Natural killer cell (primary cell): ENCODE data around the gene SGK2. TPM values are rescaled to one million over a fixed set of nuclear protein-coding genes. Genes with fewer than 3 reads are reported as not detected.

Experiments
- ATAC-seq, 3 donors: fragments of 150-1000 bp in 2 of 3; fragments of 200-7000 bp in 1 of 3; cut with Tn5 transposase; 1 replicate in 1 of 3; 2 replicates in 2 of 3; pipeline ENCODE4 v1.10.0; 2021; ENCODE audit warnings: mild to moderate bottlenecking in 2 of 3, moderate library complexity in 2 of 3
- DNase-seq, 2 donors: peaks; one replicate each; pipeline versions ENCODE4 v3.0.0 to v3.0.0-alpha.2; 2013 to 2021; ENCODE audit warnings: mixed read lengths in 1 of 2
- H3K27ac ChIP-seq: one replicate; pipeline ENCODE4 v1.5.1; 2013; ENCODE audit warnings: mild to moderate bottlenecking, low read length
- H3K27me3 ChIP-seq: one replicate; pipeline ENCODE4 v1.6.1; 2013; ENCODE audit warnings: low read length; ENCODE audit not compliant: control insufficient read depth, insufficient read depth
- H3K36me3 ChIP-seq: one replicate; pipeline ENCODE4 v1.6.1; 2013; ENCODE audit warnings: low read length; ENCODE audit not compliant: control insufficient read depth, insufficient read depth
- H3K4me1 ChIP-seq: one replicate; pipeline ENCODE4 v1.6.1; 2013; ENCODE audit warnings: low read length; ENCODE audit not compliant: control insufficient read depth, insufficient read depth
- H3K4me3 ChIP-seq: one replicate; pipeline ENCODE4 v1.5.1; 2013; ENCODE audit warnings: low read length
- H3K9me3 ChIP-seq: one replicate; pipeline ENCODE4 v1.6.1; 2013; ENCODE audit warnings: low read length; ENCODE audit not compliant: control insufficient read depth, insufficient read depth
- H3K27ac Mint-ChIP-seq, 2 donors: one replicate each; pipeline ENCODE4 v1.8.0; 2022; ENCODE audit warnings: mild to moderate bottlenecking in 2 of 2, mixed read lengths in 2 of 2, moderate library complexity in 1 of 2
- H3K27me3 Mint-ChIP-seq, 2 donors: one replicate each; pipeline ENCODE4 v1.8.0; 2022; ENCODE audit warnings: low read depth in 2 of 2, mixed read lengths in 2 of 2
- H3K36me3 Mint-ChIP-seq: one replicate; pipeline ENCODE4 v1.8.0; 2022; ENCODE audit warnings: mixed read lengths
- H3K4me1 Mint-ChIP-seq, 2 donors: one replicate each; pipeline ENCODE4 v1.8.0; 2022; ENCODE audit warnings: mixed read lengths in 2 of 2
- H3K4me3 Mint-ChIP-seq: one replicate; pipeline ENCODE4 v1.8.0; 2022; ENCODE audit warnings: mild to moderate bottlenecking, moderate library complexity, mixed read lengths
- H3K9me3 Mint-ChIP-seq, 2 donors: one replicate each; pipeline ENCODE4 v1.8.0; 2022; ENCODE audit warnings: mixed read lengths in 2 of 2
- WGBS: methylation state at CpG from one replicate; pipeline ENCODE4 v1.1.7; 2013; ENCODE audit warnings: missing lambda C conversion rate; ENCODE audit not compliant: insufficient coverage; 5-methylcytosine and 5-hydroxymethylcytosine counted together
- intact Hi-C: fragments of 100-400 bp; cut with micrococcal nuclease; formaldehyde crosslinking; loops from one replicate; pipeline ENCODE4 v1.14.2; 2022
- total RNA-seq, 4 donors: library from RNA; stranded (reverse); fragments of 120-200 nt in 1 of 4; gene quantifications; one replicate each; pipeline versions ENCODE4 v1.2.3 to v1.2.4, GENCODE V29; 2013 to 2022
- TF ChIP-seq, protein P1 (sequence below): fragments of 200-600 bp; IDR thresholded peaks from one replicate; pipeline ENCODE4 v1.8.0; 2022; ENCODE audit warnings: antibody characterized with exemption

SGK2 gene
- total RNA-seq, 3 donors from 2014 or later (not counting 1 experiment from before 2014, with no cell fraction given), result 0.48 to 1.2 (median 0.61) TPM

DNA sequence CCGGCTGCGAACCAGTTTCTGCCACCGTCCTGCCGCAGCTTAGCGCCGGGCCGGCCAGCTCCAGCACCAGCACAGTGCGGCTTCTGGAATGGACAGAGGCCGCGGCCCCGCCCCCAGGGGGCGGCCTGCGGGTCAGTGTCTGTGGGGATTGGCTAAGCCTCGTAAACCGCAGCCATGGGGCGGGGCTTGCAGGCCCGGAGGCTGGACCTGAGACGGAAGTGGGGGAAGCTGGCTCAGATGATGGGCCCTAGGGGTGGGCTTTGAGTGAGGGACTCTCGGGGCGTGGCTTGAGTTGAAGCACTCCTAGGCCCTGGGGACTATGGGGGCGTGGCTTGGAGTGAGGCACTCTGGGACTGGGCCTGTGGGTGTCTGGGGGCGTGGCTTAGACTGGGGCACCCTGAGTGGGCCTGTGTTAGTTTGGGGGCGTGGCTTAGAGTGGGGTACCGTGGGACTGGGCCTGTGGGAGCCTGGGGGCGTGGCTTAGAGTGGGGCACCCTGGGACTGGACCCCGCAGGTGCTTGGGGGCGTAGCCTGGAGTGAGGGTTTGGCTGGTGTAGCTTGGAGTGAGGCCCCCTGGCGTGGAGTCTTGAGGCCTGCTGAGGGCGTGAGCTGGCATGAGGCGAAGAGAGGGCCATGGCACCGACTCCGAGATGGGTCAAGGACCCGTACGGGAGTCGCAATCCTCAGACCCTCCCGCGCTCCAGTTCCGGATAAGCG, 44.7 kb upstream of the SGK2 start:
- ATAC-seq, result peak; percentile 87 to 97 (median 89)
- intact Hi-C loops, result loop anchor here (1.0 to 2.0 kb wide), 2 partner anchors 57 to 65 kb away; partner anchors contain the start of gene SRSF6
- peak overlapping the region; percentile 98 for H3K4me3 Mint-ChIP-seq
- H3K36me3 ChIP-seq, result no peaks in the 10 kb centered on the region
- peaks cover 14% of the 10 kb centered on the region for H3K4me1 ChIP-seq
- peak overlapping the region; percentile 57 for H3K4me3 ChIP-seq
- H3K27ac ChIP-seq, result peak overlapping the region; percentile 37
- TF ChIP-seq, protein P1, sequence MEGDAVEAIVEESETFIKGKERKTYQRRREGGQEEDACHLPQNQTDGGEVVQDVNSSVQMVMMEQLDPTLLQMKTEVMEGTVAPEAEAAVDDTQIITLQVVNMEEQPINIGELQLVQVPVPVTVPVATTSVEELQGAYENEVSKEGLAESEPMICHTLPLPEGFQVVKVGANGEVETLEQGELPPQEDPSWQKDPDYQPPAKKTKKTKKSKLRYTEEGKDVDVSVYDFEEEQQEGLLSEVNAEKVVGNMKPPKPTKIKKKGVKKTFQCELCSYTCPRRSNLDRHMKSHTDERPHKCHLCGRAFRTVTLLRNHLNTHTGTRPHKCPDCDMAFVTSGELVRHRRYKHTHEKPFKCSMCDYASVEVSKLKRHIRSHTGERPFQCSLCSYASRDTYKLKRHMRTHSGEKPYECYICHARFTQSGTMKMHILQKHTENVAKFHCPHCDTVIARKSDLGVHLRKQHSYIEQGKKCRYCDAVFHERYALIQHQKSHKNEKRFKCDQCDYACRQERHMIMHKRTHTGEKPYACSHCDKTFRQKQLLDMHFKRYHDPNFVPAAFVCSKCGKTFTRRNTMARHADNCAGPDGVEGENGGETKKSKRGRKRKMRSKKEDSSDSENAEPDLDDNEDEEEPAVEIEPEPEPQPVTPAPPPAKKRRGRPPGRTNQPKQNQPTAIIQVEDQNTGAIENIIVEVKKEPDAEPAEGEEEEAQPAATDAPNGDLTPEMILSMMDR, result peak; percentile 13
- H3K36me3 Mint-ChIP-seq, result no peaks in the 10 kb centered on the region
- WGBS, result 49% methylated on average over 39 of the region's 39 CpGs
- peak; percentile 89 to 96 for DNase-seq
- no peaks in the 10 kb centered on the region for H3K27me3 ChIP-seq
- peak overlapping the region; percentile 87 to 89 for H3K27ac Mint-ChIP-seq
- H3K9me3 Mint-ChIP-seq, result no peaks in the 10 kb centered on the region
- H3K27me3 Mint-ChIP-seq, result peaks cover 3 to 5% of the 10 kb centered on the region in 2 donors
- H3K9me3 ChIP-seq, result no peaks in the 10 kb centered on the region
- peaks cover 6 to 25% of the 10 kb centered on the region in 2 donors for H3K4me1 Mint-ChIP-seq

DNA sequence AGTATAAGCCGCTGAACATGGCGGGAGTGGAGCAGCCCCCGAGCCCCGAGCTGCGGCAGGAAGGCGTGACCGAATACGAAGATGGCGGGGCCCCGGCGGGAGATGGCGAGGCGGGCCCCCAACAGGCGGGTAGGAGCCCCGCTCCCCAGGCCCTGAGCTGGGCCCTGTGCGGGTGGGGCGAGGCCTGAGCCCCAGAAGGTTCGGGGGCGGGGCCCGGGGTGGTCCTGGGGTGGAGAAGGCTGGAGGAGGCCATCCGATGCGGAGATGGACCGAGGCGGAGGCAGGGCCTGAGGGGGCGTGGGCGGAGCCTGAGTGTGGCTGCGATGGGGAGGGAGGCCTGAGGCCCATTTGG, 44.2 kb upstream of the SGK2 start:
- peaks cover 14% of the 10 kb centered on the region for H3K4me1 ChIP-seq
- H3K27ac Mint-ChIP-seq, result peak overlapping the region; percentile 87 to 89
- WGBS, result 45% methylated on average over 27 of the region's 27 CpGs
- peaks cover 6 to 25% of the 10 kb centered on the region in 2 donors for H3K4me1 Mint-ChIP-seq
- H3K36me3 ChIP-seq, result no peaks in the 10 kb centered on the region
- H3K9me3 ChIP-seq, result no peaks in the 10 kb centered on the region
- H3K27ac ChIP-seq, result peak overlapping the region; percentile 37
- DNase-seq, result no peak
- H3K27me3 Mint-ChIP-seq, result no peaks in the 10 kb centered on the region
- H3K36me3 Mint-ChIP-seq, result no peaks in the 10 kb centered on the region
- TF ChIP-seq, protein P1, result no peak
- peak overlapping the region; percentile 98 for H3K4me3 Mint-ChIP-seq
- peak; percentile 1 to 3 (median 3) for ATAC-seq
- intact Hi-C loops, result loop anchor here (1.0 to 2.0 kb wide), 2 partner anchors 57 to 66 kb away; partner anchors contain the start of gene SRSF6
- H3K27me3 ChIP-seq, result no peaks in the 10 kb centered on the region
- peak overlapping the region; percentile 57 for H3K4me3 ChIP-seq
- no peaks in the 10 kb centered on the region for H3K9me3 Mint-ChIP-seq

DNA sequence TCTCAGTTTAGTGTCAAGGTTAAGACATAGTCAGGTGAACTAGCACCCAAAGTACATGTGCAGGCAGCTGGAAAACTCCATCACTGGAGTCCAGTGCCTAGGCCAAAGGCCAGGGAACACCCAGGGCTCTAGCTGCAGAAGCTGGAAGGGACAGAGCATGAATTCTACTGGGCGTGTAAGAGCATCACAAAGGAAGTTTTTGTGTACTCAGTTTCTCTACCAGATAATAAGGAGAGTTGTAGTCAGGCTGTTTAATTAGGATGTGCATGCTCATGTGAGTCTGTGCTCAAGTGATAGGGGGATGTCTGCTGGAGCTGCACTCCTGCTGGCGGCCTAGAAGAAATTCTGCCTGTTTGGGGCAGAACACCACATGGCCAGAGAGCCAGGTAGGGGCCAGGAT, 43.2 kb upstream of the SGK2 start:
- Mint-ChIP-seq H3K27ac (peak overlapping the region in 1 of 2 donors; percentile 87), H3K36me3 (no peaks in the 10 kb centered on the region), H3K9me3 (no peaks in the 10 kb centered on the region), H3K4me3 (no peak overlapping the region), H3K27me3 (no peaks in the 10 kb centered on the region), H3K4me1 (peaks cover 6 to 25% of the 10 kb centered on the region in 2 donors)
- H3K36me3 ChIP-seq, result no peaks in the 10 kb centered on the region
- H3K27ac ChIP-seq, result no peak overlapping the region
- H3K4me3 ChIP-seq, result no peak overlapping the region
- H3K9me3 ChIP-seq, result no peaks in the 10 kb centered on the region
- ATAC-seq (no peak), DNase-seq (no peak)
- intact Hi-C loops, result loop anchor here (2.0 kb wide), 1 partner anchor 67 kb away; no protein-coding TSS in a partner anchor
- peaks cover 14% of the 10 kb centered on the region for H3K4me1 ChIP-seq
- H3K27me3 ChIP-seq, result no peaks in the 10 kb centered on the region
- TF ChIP-seq, protein P1, result no peak
- WGBS, result 89% methylated on average over 2 of the region's 2 CpGs
